ENCODE data around the gene CTU1. TPM values are rescaled to one million over a fixed set of nuclear protein-coding genes. Genes with fewer than 3 reads are reported as not detected.

Gene CTU1
- total RNA-seq, 2 donors from 2014 or later = 6.0 to 32.3 TPM

DNA sequence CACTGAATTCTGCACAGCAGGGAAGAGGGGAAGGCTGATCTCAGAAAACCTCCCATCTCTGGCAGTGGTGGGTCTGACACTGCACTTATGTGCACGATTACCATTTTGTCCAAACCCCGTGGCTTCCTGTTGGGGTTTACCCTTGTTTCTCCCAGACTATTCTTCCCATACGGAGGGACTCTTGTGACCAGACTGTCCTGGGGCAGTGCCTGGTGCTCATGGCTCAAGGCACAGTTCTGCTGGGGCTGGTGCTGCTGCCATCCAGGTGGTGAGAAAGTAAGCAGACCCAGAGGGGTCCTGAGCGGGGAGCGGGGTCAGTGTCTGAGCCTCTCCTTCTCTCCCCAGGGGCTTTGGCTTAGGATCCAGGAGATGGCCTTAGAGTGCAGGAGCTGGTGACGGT, 11.4 kb upstream of the CTU1 start:
- Histone ChIP-seq H3K27me3 (no peaks in the 10 kb centered on the region), H3K9me3 (no peaks in the 10 kb centered on the region), H3K4me3 (no peak overlapping the region), H3K4me1 (no peaks in the 10 kb centered on the region), H3K36me3 (replicated peaks in 1 of 2; ENCODE audit: insufficient read depth in 1 of 2, low read depth in 2 of 2) (no peaks in the 10 kb centered on the region), H3K27ac (no peak overlapping the region)
- ATAC-seq = no peak
- DNase-seq = no peak
- TF ChIP-seq POLR2A (IDR thresholded peaks at IDR 0.05) = no peak
- TF ChIP-seq, protein P1, sequence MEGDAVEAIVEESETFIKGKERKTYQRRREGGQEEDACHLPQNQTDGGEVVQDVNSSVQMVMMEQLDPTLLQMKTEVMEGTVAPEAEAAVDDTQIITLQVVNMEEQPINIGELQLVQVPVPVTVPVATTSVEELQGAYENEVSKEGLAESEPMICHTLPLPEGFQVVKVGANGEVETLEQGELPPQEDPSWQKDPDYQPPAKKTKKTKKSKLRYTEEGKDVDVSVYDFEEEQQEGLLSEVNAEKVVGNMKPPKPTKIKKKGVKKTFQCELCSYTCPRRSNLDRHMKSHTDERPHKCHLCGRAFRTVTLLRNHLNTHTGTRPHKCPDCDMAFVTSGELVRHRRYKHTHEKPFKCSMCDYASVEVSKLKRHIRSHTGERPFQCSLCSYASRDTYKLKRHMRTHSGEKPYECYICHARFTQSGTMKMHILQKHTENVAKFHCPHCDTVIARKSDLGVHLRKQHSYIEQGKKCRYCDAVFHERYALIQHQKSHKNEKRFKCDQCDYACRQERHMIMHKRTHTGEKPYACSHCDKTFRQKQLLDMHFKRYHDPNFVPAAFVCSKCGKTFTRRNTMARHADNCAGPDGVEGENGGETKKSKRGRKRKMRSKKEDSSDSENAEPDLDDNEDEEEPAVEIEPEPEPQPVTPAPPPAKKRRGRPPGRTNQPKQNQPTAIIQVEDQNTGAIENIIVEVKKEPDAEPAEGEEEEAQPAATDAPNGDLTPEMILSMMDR (IDR thresholded peaks at IDR 0.05) = no peak
- 71 to 82% methylated on average over 5 to 6 of the region's 6 CpGs for WGBS, 2 donors
- intact Hi-C loops (cut with DNase I) = loop anchor here (10.0 kb wide), 1 partner anchor 605 kb away; the partner anchor contains the start of genes ASPDH and JOSD2

- 40 to 48% methylated on average over 4 of the region's 4 CpGs for WGBS, 2 donors
Observed at GRCh38 chr19:51119101-51119500, 10.9 kb upstream of the CTU1 start.

DNA sequence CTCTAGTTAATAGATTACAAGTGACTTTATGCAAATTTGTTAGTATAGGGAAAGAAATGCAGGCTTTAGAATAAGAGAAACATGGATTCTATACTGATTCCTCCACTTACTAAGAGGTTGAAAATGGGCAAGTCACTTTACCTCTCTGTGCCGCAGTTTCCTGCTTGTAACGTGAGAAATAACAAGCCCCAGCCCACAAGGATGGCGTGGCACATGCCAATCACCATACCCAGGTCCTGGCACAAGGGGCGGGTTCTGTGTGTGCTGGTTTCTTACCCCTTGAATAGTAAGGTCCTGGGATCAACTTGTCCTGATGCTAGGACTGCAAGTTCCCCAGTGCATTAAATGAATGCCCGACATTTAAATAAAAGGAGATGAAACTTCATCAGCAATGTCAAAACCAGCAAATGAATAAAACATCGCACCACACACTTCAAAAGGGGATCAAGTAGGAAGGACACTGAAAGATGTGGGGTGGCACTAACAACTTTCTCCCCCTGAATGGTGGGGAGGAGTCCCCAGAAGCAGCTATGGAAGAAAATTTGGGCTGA, 8.6 kb upstream of the CTU1 start:
- 60 to 63% methylated on average over 6 of the region's 6 CpGs for WGBS, 2 donors
- no peak overlapping the region for H3K27ac ChIP-seq
- no peak overlapping the region for H3K4me3 ChIP-seq
- no peak for ATAC-seq
- DNase-seq = no peak
- intact Hi-C loops (cut with DNase I) = loop anchor here (10.0 kb wide), 1 partner anchor 602 kb away; the partner anchor contains the start of genes ASPDH and JOSD2
- TF ChIP-seq, protein P1 (IDR thresholded peaks at IDR 0.05) = no peak
- no peaks in the 10 kb centered on the region for H3K36me3 ChIP-seq (replicated peaks in 1 of 2; ENCODE audit: insufficient read depth in 1 of 2, low read depth in 2 of 2)
- H3K9me3 ChIP-seq = no peaks in the 10 kb centered on the region
- H3K4me1 ChIP-seq = no peaks in the 10 kb centered on the region
- H3K27me3 ChIP-seq = no peaks in the 10 kb centered on the region

More at GRCh38 chr19:51119101-51119500, 10.9 kb upstream of the CTU1 start:
- DNase-seq (no peak), ATAC-seq (no peak)
- H3K4me1 ChIP-seq = no peaks in the 10 kb centered on the region
- H3K27me3 ChIP-seq = no peaks in the 10 kb centered on the region
- no peak overlapping the region for H3K27ac ChIP-seq
- H3K4me3 ChIP-seq = no peak overlapping the region
- no peaks in the 10 kb centered on the region for H3K36me3 ChIP-seq (replicated peaks in 1 of 2; ENCODE audit: insufficient read depth in 1 of 2, low read depth in 2 of 2)
- no peaks in the 10 kb centered on the region for H3K9me3 ChIP-seq
- TF ChIP-seq, protein P1 (IDR thresholded peaks at IDR 0.05) = no peak
- TF ChIP-seq POLR2A (IDR thresholded peaks at IDR 0.05) = no peak
- intact Hi-C loops (cut with DNase I) = loop anchor here (10.0 kb wide), 1 partner anchor 604 kb away; the partner anchor contains the start of genes ASPDH and JOSD2

DNA sequence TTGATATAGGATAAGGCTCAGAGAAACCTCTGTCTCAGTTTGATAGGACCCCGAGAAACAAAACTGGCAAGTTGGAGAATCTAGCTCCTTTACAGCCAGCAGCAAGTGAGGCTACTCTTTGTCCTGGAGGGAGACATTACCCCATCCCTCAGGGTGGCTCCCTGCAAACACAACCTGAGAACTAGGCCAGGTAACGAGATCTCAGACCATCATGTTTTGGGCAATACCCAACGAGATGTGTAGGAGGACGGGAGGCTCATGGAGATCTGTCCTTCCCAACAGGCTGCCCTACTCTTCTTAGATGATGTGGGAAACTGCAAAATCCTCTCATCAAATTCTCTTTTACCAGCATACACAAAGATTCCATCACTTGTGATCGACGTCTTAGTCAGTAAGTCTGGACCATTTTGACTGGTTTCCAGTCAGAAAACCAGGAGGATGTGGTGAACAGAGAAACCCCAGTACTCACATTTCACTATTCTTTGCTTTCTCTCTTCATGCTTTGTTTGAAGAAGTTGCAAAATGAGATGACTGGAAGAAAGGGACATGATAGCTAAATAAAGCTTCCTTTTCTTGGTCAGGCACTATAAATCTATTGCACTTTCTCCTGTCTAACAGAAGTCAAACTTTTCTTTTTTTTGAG, 6.0 kb upstream of the CTU1 start:
- H3K27ac ChIP-seq = no peak overlapping the region
- TF ChIP-seq POLR2A (IDR thresholded peaks at IDR 0.05) = no peak
- TF ChIP-seq, protein P1 (IDR thresholded peaks at IDR 0.05) = no peak
- ATAC-seq (no peak), DNase-seq (no peak)
- H3K27me3 ChIP-seq = no peaks in the 10 kb centered on the region
- no peak overlapping the region for H3K4me3 ChIP-seq
- no peaks in the 10 kb centered on the region for H3K9me3 ChIP-seq
- intact Hi-C loops (cut with DNase I) = loop anchor here (10.0 kb wide), 1 partner anchor 599 kb away; the partner anchor contains the start of genes ASPDH and JOSD2
- no peaks in the 10 kb centered on the region for H3K36me3 ChIP-seq (replicated peaks in 1 of 2; ENCODE audit: insufficient read depth in 1 of 2, low read depth in 2 of 2)
- no peaks in the 10 kb centered on the region for H3K4me1 ChIP-seq
- 67 to 68% methylated on average over 6 of the region's 6 CpGs for WGBS, 2 donors

Data from body of pancreas (tissue), 4 donors.